Activated naive CD4-positive, alpha-beta T cell treated with anti-CD3 and anti-CD28 coated beads, Interleukin-2, amount 50 U/mL, for 16 hours (primary cell): ENCODE measurements around the gene CRNKL1.

Experiments used
- DNase-seq: peaks from one replicate; pipeline ENCODE4 v3.0.0-alpha.2; 2020

The CRNKL1 gene

DNA sequence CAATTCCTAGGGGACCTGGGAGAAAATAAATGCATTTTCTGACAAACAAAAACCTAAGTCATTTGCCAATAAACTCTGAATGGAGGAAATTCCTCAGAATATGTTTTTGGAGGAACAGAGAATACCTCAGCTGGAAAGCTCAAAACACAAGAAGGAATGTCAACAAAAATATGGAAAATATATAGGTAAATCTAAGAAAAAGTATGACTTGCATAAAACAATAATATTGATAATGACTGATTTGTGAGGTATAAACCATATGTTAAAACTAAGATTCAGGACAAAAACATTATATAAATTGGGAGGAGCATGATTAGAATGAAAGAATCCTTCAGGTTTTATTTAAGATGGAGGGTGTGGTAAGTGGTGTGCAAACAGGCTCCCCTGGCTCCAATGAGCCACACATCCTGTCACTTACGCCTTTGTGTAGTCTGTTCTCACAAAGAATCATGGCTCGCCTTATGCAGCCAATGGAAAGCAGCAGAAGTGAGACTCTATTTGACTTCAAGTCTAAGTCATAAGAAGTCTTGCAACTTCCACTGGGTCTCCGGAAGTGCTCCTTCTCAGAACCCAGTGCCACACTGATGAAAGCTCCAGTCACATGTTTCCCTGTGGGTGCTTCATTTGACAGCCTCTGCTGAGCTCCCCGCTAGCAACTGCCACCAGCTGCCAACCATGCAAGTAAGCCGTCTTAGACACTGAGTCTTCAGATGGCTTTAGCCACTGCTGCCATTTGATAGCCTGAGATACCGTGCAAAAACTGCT is 8.2 kb upstream of the CRNKL1 start:
- DNase-seq: no peak

GRCh38 chr20:20051767-20052073 is 546 bp downstream of the CRNKL1 start:
- DNase-seq: no peak

- DNase-seq: no peak
Measured at GRCh38 chr20:20039752-20040387, 12.4 kb downstream of the CRNKL1 start.

DNA sequence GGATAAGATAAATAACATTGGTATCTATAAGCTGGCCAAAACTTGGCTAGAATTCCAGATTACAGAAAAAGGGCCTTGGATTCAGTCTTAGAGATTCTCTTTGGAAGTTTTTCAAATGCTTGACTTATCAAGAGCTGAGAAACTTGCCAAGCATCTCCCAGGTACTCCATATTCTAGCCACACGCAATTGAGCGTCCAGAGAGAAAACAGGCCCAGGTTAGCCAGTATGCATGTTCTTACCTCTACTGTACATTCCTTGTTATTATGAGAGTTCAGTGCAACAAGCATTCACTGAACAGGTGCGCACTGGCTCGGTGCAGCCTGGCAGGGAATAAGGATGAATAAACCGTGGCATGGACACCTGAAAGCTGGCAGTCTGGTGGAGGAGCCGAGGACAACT is 13.7 kb downstream of the CRNKL1 start:
- DNase-seq: no peak

DNA sequence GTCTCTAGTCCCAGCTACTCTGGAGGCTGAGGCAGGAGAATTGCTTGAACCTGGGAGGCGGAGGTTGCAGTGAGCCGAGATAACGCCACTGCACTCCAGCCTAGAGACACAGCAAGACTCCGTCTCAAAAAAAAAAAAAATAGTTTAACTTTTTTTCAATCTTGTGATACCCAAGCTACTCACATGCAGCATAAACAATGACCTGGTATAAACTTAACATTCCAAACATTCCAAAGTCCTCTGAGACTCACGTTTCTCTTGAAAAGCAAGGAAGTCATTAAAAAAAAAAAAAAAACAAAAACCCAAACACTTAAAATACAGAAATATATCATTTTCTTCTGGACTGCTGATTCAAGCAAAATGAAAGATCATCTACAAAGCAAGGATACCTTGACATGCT is 14.3 kb downstream of the CRNKL1 start:
- DNase-seq: no peak

DNA sequence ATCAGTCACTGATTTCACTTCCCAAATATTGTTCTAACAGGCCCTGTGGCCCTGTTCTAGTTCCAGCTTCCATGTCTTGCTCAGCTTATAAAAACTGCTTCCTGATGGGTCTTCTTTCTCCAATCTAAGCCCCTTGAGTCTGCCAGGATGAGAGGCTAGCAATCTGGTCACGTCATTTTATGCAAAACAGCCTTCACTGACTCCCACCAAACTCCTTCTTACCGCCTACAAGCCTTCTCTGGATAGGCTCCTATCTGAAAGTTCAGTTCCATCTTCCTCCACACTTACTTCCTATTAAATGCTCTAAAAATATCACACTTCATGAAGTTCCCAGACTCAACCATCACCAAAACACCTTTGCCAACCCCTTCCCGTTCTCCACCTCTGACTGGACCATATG is 15.5 kb downstream of the CRNKL1 start:
- DNase-seq: no peak

DNA sequence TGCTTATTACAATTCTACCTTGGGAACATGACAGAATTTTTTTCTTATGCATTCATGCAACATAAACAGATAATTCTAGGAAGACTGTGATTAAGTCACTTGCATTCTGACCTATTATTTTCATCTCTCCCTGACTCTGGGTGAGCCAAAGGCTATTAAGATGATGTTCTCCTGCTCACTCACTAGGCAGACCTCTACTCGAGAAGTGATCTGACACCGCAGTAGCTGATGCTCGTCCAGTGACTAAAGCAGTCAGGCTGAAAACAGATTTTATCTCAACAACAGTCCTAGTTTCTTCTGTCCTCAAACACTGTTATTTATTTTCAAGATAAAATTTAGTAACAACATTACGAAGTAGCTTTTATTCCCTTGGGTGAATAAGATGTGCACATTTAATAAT is 17.8 kb downstream of the CRNKL1 start:
- no peak for DNase-seq

- no peak for DNase-seq
Measured at GRCh38 chr20:20031790-20032189, 20.5 kb downstream of the CRNKL1 start.

GRCh38 chr20:20027284-20027683 is 25.0 kb downstream of the CRNKL1 start:
- DNase-seq: no peak

DNA sequence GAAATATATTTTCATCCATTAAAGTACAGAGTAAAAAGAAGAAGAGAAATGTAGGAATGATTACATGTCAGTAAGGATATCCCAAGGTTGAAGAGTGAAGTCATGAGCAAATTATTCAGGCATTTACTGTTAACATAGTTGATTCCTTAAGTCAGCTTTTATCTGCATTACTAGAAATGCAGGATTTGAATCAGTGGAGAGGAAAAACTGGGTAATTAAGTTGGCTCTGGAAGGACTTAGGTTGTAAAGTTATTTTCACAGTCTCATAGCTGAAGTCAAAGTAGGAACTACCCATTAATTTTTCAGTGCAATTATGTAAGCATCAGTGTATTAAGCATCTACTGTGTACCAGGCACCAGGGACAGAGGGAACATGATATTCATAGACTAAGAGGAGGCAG is 27.3 kb downstream of the CRNKL1 start:
- no peak for DNase-seq

- DNase-seq: no peak
Measured at GRCh38 chr20:20023395-20023794, 28.9 kb downstream of the CRNKL1 start.

DNA sequence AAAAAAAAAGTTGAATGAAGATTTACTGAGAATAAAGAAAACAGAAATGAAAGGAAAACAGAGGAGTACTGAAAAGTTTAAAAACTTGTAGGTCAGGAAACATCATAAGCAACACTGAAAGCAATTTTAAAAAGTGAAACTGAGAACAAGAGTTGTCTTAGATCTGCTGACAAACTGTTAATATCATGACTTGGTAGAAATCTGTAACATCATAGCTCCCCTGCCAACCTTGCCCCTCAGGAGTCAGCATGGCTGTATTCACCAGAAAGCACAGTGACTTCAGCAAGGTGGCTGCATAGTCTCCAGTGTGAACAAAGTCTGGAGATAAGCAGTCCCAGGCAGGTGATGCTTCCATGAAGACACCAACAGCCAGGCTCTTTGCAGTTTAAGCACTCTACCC is 29.8 kb downstream of the CRNKL1 start:
- no peak for DNase-seq

DNA sequence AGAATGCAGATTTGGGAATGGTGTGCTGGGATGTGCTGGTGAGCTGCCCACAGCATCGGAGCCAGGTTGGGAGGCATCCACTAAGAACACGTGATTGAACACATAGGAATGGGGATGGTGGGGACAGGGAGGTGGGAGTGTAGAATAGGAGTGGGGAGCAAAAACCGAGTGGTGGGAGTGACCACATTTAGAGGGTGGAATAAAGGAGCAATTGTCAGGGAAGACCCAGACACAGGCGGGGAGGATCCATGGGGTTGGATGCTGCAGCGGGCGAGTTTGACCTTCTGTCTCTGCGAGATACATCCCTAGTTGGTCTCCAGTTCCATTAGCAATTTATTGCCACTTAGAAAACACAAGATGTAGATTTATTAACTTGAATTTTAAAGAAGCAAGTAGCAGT is 30.4 kb downstream of the CRNKL1 start:
- no peak for DNase-seq

DNA sequence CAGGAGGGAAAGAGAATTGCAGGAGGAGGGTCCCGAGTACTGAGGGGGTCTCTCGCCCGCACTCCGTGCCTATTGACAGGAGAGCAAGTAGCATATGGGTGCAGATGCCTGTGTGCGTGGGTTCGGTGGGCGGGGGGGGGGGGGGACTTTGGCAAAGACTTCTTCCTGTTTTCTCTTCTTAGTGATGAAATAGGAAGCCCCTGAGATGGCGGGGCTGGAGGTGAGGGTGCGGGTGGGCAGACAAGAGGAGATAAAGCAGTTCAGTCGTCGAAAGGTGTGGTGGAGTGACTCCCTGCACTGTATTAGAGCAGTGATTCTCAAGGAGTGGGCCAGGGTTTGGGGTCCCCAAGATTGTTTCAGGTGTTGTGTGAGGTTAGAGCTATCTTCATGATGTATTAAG is 31.4 kb downstream of the CRNKL1 start:
- no peak for DNase-seq

DNA sequence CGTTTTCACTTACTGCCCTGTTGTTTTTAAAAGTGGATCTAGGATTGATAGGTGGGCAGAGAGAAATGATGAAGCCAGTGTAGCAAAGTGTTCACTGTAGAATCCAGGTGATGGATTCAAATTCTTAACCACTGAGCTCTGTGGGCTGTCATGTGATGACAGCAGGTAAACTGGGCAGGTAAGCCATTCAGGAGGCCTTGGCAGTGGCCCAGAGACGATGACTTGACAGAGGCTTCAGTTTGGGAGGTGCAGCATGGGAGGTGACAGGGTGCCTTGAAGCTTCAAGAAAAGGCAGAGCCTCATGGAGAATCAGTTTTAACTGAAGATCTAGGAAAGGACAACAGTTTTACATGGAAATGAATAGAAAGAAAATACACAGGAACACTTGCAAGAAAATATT is 33.1 kb downstream of the CRNKL1 start:
- DNase-seq: no peak

DNA sequence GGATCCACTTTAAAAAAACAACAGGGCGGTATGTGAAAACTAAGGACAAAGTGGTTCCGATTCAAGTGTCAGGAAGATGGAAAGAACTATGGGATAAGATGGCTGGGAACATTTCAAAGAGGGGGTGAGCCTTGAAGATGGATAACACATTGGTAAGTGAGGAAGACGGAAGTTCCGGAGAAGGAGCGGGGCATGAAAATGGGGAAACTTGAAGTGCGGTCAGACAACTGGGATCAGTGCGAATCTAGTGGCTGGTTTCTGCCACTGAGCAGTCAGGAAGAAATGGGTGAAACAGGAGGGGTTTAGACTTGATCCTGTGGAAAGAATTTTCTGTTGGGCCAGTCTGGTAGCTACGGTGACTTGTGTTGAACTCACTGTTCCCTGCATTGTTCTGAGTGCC is 33.9 kb downstream of the CRNKL1 start:
- DNase-seq: no peak

DNA sequence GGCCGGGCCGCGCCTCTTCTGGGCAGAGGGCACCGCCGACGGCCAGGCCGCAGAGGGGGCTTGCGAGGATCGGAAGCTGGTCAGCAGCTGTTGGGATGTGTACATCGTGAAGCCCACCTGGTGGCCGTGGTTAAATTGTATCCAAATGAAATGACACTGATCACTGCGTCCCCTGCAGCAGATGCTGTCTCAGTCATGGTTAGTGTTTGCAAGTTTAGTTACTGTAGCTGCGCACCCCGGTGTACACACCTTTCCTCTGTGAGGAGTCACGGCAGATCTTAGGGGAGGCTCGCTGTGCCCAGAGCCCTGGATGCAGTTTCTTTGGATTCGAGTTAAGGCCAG is 34.5 kb downstream of the CRNKL1 start:
- peak; percentile 18 for DNase-seq

GRCh38 chr20:20017001-20017843 is 35.0 kb downstream of the CRNKL1 start, which contains the start of gene NAA20:
Gene NAA20 (plus strand): TSS chr20:20017362. CDS start chr20:20017397, 35 bp downstream.
- peak; percentile 92 for DNase-seq

GRCh38 chr20:20014659-20015058 is 37.6 kb downstream of the CRNKL1 start:
- DNase-seq: peak; percentile 23

DNA sequence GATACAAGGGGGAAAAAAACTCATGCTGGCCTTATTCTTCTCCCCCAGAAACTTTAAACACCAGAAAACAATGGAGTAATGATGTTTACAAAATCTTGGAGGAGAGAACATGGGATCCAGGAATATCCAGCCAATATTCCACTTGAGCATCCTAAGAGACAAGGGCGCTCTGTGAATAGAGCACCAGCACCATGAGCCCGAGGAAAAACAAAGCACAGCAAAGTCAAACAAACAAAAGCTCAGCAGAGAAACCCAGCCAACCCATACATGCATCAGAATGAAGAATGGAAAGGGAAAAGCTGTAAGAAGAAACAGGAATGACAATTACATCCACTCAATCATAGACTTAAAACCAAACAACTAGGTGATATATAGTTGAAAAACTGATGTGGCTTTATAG is 39.7 kb downstream of the CRNKL1 start:
- no peak for DNase-seq

DNA sequence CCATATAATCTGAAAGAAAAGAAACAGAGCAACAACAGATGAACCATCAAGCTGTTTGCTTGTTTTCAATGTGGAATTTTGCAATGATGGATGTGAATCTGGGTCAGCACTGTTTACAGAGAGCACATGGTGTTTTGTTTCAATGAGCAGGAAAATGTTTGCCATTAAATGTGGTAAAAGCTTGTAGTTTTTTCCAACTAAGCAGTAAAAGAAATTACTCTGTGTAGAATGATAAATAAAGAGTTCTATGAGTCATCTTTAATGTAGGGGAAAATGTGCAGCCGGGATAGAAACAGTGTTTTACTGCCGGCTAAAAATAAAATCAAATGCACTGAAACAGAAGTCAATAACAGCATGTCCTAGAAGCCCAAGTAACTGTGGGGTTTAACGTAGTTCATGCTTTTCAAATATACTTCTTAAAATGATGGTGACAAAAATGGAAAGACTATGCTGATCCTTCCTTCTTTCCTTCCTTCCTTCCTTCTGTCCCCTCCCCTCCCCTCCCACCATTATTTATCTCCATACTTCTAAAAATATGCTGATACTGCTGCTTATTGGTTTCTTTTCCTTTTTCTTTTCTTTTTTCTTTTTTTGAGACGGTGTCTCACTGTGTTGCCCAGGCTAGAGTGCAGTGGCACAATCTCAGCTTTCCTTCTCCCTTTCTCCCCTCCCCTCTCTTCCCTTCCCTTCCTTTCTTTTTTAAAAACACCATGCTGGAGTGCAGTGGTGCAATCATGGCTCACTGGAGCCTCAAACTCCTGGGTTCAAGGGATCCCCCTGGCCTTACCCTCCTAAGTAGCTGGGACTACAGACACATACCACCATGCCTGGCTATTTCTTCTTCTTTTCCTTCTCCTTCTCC is 41.4 kb downstream of the CRNKL1 start:
- DNase-seq: no peak

DNA sequence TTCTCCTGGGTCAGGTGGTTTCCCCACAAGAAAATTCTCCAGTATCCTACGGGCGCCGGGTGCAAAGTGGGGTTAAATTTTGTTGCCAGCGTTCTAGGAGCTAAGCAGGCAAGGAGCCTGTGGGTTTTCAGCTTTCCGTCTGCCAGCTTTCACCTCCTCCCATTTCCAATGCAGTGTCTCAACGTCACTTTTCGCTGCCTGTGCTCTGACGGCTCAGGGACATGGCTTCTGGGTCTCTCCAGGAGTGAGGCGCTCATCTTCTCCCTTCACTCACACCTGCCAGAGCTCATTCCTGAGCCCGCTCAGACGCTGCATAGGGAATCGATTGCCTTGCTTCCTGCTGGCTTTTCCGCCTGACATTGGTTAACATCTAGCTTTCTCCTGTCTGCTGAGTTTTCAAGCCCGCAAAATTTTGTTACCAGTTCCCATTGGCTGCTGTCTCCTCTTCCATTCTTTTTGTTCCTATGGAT is 42.4 kb downstream of the CRNKL1 start:
- no peak for DNase-seq

DNA sequence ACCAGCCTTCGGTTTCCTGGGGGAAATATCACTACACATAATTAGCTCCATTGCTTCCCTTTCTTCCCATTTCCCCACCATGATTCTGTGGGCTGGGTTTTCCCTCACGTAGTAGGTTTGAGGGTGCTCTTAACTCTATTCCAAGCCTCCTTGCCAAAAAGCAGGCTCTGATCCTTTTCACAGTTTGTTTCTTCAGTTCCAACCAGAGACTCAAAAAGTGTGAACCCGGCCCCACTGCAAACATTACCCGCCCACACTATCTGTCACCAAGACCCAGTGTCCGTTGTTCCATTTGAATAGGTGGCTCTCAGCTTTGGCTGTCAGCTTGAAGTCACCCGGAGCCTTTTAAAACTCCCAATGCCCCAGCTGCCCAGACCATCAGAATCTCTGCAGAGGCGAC is 46.9 kb downstream of the CRNKL1 start:
- DNase-seq: no peak
